Heart right ventricle (tissue), 16 donors: ENCODE measurements around the gene RABGAP1. TPM values are rescaled to one million over a fixed set of nuclear protein-coding genes. Genes with fewer than 3 reads are reported as not detected.

Source experiments
- ATAC-seq, 8 donors: fragments of 200-7000 bp; cut with Tn5 transposase; one replicate each; pipeline ENCODE4 v1.9.1; 2020; ENCODE audit warnings: mild to moderate bottlenecking in 8 of 8, moderate library complexity in 8 of 8, moderate number of reproducible peaks in 1 of 8
- DNase-seq, 2 donors: peaks; one replicate each; pipeline ENCODE4 v3.0.0-alpha.2; 2020
- H3K27ac ChIP-seq, 10 donors: fragments of 200-600 bp; sonication (generic) in 2 of 10; one replicate each; pipeline versions ENCODE4 v1.5.0 to v1.8.0; 2020 to 2022; ENCODE audit warnings: mild to moderate bottlenecking in 3 of 10
- H3K27me3 ChIP-seq, 7 donors: fragments of 200-600 bp; one replicate each; pipeline ENCODE4 v1.8.0; 2021 to 2022; ENCODE audit warnings: mild to moderate bottlenecking in 2 of 7
- H3K36me3 ChIP-seq, 9 donors: fragments of 200-600 bp; sonication (generic) in 1 of 9; one replicate each; pipeline versions ENCODE4 v1.5.0 to v1.8.0; 2020 to 2022; ENCODE audit warnings: mild to moderate bottlenecking in 2 of 9
- H3K4me1 ChIP-seq, 9 donors: fragments of 200-600 bp; sonication (generic) in 1 of 9; one replicate each; pipeline versions ENCODE4 v1.5.0 to v1.8.0; 2020 to 2022; ENCODE audit warnings: mild to moderate bottlenecking in 4 of 9
- H3K4me3 ChIP-seq, 10 donors: fragments of 200-600 bp; sonication (generic) in 2 of 10; one replicate each; pipeline versions ENCODE4 v1.5.0 to v1.8.0; 2020 to 2022; ENCODE audit warnings: mild to moderate bottlenecking in 7 of 10, moderate library complexity in 2 of 10
- H3K9me3 ChIP-seq, 11 donors: fragments of 200-600 bp in 10 of 11; sonication (generic) in 2 of 11; one replicate each; pipeline versions ENCODE4 v1.5.0 to v1.8.0; 2013 to 2022; ENCODE audit warnings: mild to moderate bottlenecking in 2 of 11, control low read depth in 1 of 11, moderate library complexity in 1 of 11
- WGBS, 2 donors: extraction: QIAGEN DNeasy Blood & Tissue Kit; methylation state at CpG; one replicate each; pipeline ENCODE4 v1.1.7; 2013; ENCODE audit warnings: inconsistent platforms in 1 of 2; 5-methylcytosine and 5-hydroxymethylcytosine counted together
- intact Hi-C, 10 donors: fragments of 100-400 bp; cut with DNase I; formaldehyde crosslinking; loops; one replicate each; pipeline versions ENCODE4 v1.11.1 to v1.14.2; 2022
- polyA plus RNA-seq, 2 donors: library from polyadenylated mRNA; stranded (reverse); fragments of 200-250 nt; gene quantifications; one replicate each; pipeline ENCODE4 v1.2.3, GENCODE V29; 2013
- total RNA-seq, 10 donors: library from RNA; stranded (reverse); fragmentation: NEBNext Ultra II Directional in 3 of 10; extraction: Animal tissue kit (Norgen Biotek cat#: 25700) in 3 of 10; gene quantifications; one replicate each; pipeline versions ENCODE4 v1.2.1 to v1.2.4, GENCODE V29; 2021 to 2023
- TF ChIP-seq, protein P1 (sequence below), 9 donors: fragments of 200-600 bp; sonication (generic) in 2 of 9; IDR thresholded peaks; one replicate each; pipeline versions ENCODE4 v1.5.0 to v1.8.0; 2021 to 2022; ENCODE audit warnings: antibody characterized with exemption in 9 of 9, mild to moderate bottlenecking in 5 of 9, moderate library complexity in 1 of 9
- donor health status: Arrhythmogenic right ventricular cardiomyopathy.
- donor health status: ischemic (EF 13 %, LVEDD 7.1; RV severe dilation, severe dysfunction).
- donor health status: healthy with polysubstance abuse.
- donor health status: DM: no; HTN: yes; CAD: no.
- donor health status: DM: no; HTN: no; CAD: no.
- donor health status: ischemic (EF 25% LVEDD 6.9; RV normal size, moderate dysfunction).
- donor health status: ischemic (EF 25% LVEDD 5.7; RV mildly dilated, moderate dysfunction).
- donor health status: healthy.
- donor health status: DM: yes; HTN: yes; CAD: no.
- donor health status: Ischemic cardiomyopathy.
- donor health status: ischemic (EF 35%, LVEDD 5.7; RV mildly dilated, moderate dysfunction).
- donor health status: nonischemic (EF 11% LVEDD 7.7; RV severe dilation, severe dysfunction).
- donor health status: DM: yes; HTN: yes; CAD: no.
- donor health status: PGD.
- donor health status: ischemic (EF 29% LVEDD 5.4; RV normal size, mild dysfunction).
- donor health status: nonischemic (EF 23%, LVEDD 6.1; RV moderate dilation, normal function).

Gene RABGAP1
- total and polyA plus RNA-seq, 12 donors = 9.3 to 62.3 (median 45.8) TPM

GRCh38 chr9:123016631-123017030 lies 75.8 kb downstream of the RABGAP1 start:
- ATAC-seq = no peak
- H3K9me3 ChIP-seq = peaks cover 0 to 12% (median 0%) of the 10 kb centered on the region in 11 donors
- intact Hi-C loops = no loop called here
- no peaks in the 10 kb centered on the region for H3K4me1 ChIP-seq
- H3K4me3 ChIP-seq = no peak overlapping the region
- H3K27ac ChIP-seq = no peak overlapping the region
- peaks cover 0 to 100% (median 36%) of the 10 kb centered on the region in 9 donors for H3K36me3 ChIP-seq
- WGBS, 2 donors = 89 to 93% methylated on average over 1 of the region's 1 CpG
- H3K27me3 ChIP-seq = no peaks in the 10 kb centered on the region
- TF ChIP-seq, protein P1, sequence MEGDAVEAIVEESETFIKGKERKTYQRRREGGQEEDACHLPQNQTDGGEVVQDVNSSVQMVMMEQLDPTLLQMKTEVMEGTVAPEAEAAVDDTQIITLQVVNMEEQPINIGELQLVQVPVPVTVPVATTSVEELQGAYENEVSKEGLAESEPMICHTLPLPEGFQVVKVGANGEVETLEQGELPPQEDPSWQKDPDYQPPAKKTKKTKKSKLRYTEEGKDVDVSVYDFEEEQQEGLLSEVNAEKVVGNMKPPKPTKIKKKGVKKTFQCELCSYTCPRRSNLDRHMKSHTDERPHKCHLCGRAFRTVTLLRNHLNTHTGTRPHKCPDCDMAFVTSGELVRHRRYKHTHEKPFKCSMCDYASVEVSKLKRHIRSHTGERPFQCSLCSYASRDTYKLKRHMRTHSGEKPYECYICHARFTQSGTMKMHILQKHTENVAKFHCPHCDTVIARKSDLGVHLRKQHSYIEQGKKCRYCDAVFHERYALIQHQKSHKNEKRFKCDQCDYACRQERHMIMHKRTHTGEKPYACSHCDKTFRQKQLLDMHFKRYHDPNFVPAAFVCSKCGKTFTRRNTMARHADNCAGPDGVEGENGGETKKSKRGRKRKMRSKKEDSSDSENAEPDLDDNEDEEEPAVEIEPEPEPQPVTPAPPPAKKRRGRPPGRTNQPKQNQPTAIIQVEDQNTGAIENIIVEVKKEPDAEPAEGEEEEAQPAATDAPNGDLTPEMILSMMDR (IDR thresholded peaks at IDR 0.05) = no peak
- DNase-seq = no peak

DNA sequence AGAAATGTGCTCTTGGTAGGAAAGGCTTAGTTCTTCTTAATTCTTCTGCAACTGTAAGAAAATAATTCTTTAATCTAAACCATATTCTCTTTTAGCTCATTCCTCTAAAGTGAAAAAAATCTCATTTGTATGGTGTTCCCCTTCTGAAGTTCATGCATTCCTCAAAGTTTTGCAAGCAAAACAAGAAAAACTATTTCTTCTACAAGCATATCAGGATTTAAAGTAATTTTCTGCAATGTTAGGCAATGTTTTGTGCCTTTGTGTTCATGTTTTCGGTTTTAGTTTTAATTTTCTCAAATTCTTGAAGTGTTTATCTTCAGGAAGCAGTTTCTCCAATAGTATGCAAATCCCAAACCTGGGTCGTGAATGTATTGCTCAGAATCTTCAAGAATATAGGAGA lies 80.0 kb downstream of the RABGAP1 start:
- TF ChIP-seq, protein P1 (IDR thresholded peaks at IDR 0.05) = no peak

GRCh38 chr9:123026425-123026824 lies 85.6 kb downstream of the RABGAP1 start:
- TF ChIP-seq, protein P1 (IDR thresholded peaks at IDR 0.05) = no peak
- WGBS, 2 donors = 98 to 100% methylated on average over 1 of the region's 1 CpG
- peaks cover 0 to 88% (median 18%) of the 10 kb centered on the region in 9 donors for H3K36me3 ChIP-seq

More for the DNA sequence above, 80.0 kb downstream of the RABGAP1 start:
- 85 to 93% methylated on average over 2 of the region's 2 CpGs for WGBS, 2 donors
- ATAC-seq (no peak), DNase-seq (no peak)
- Histone ChIP-seq H3K27ac (no peak overlapping the region), H3K36me3 (peaks cover 0 to 96% (median 37%) of the 10 kb centered on the region in 9 donors), H3K9me3 (no peaks in the 10 kb centered on the region), H3K4me3 (no peak overlapping the region), H3K4me1 (no peaks in the 10 kb centered on the region), H3K27me3 (no peaks in the 10 kb centered on the region)
- intact Hi-C loops = no loop called here

DNA sequence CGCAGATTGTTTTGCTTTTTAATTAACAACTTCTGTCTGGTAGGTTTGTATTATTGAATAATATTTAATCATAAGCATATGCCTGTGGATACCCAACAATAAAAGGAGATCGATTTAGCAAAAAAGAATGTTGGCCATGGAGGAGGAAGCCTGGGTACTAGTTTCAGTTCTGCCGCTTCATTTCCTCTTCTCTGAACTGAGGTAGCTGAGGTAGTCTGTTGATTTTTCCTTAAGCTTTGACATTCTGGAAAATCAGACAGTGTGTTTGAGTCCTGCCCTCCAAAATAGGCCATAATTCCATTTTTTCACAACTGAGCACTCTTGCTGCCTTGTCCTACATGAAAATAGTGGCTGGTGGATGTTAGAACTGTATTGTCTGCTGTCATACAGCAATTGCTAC lies 86.7 kb downstream of the RABGAP1 start:
- H3K4me3 ChIP-seq = no peak overlapping the region
- TF ChIP-seq, protein P1 (IDR thresholded peaks at IDR 0.05) = no peak
- 63 to 76% methylated on average over 3 of the region's 3 CpGs for WGBS, 2 donors
- peaks cover 0 to 8% (median 0%) of the 10 kb centered on the region in 9 donors for H3K4me1 ChIP-seq
- ATAC-seq = no peak
- peaks cover 0 to 77% (median 8%) of the 10 kb centered on the region in 9 donors for H3K36me3 ChIP-seq
- intact Hi-C loops = no loop called here
- no peak overlapping the region for H3K27ac ChIP-seq
- no peak for DNase-seq
- no peaks in the 10 kb centered on the region for H3K9me3 ChIP-seq
- H3K27me3 ChIP-seq = no peaks in the 10 kb centered on the region

More at GRCh38 chr9:123026425-123026824, 85.6 kb downstream of the RABGAP1 start:
- H3K4me1 ChIP-seq = no peaks in the 10 kb centered on the region
- no peak for DNase-seq
- H3K27ac ChIP-seq = no peak overlapping the region
- no peaks in the 10 kb centered on the region for H3K9me3 ChIP-seq
- H3K4me3 ChIP-seq = no peak overlapping the region
- no peaks in the 10 kb centered on the region for H3K27me3 ChIP-seq
- ATAC-seq = no peak
- intact Hi-C loops = no loop called here
